GM21723 (cell line): ENCODE measurements around the gene DEAF1.
"Not testable (repeated sequence)": the region's sequence is repeated elsewhere in the genome, so short reads cannot be mapped to it uniquely, and the experiment has no call there.

ENCODE experiments used
- ATAC-seq: cut with Tn5 transposase; IDR thresholded peaks from one replicate; pipeline ENCODE4 v1.9.1; 2021; ENCODE audit warnings: mild to moderate bottlenecking, moderate library complexity; ENCODE audit not compliant: unreplicated experiment

DEAF1 gene, protein sequence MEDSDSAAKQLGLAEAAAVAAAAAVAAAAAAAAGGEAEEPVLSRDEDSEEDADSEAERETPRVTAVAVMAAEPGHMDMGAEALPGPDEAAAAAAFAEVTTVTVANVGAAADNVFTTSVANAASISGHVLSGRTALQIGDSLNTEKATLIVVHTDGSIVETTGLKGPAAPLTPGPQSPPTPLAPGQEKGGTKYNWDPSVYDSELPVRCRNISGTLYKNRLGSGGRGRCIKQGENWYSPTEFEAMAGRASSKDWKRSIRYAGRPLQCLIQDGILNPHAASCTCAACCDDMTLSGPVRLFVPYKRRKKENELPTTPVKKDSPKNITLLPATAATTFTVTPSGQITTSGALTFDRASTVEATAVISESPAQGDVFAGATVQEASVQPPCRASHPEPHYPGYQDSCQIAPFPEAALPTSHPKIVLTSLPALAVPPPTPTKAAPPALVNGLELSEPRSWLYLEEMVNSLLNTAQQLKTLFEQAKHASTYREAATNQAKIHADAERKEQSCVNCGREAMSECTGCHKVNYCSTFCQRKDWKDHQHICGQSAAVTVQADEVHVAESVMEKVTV

DNA sequence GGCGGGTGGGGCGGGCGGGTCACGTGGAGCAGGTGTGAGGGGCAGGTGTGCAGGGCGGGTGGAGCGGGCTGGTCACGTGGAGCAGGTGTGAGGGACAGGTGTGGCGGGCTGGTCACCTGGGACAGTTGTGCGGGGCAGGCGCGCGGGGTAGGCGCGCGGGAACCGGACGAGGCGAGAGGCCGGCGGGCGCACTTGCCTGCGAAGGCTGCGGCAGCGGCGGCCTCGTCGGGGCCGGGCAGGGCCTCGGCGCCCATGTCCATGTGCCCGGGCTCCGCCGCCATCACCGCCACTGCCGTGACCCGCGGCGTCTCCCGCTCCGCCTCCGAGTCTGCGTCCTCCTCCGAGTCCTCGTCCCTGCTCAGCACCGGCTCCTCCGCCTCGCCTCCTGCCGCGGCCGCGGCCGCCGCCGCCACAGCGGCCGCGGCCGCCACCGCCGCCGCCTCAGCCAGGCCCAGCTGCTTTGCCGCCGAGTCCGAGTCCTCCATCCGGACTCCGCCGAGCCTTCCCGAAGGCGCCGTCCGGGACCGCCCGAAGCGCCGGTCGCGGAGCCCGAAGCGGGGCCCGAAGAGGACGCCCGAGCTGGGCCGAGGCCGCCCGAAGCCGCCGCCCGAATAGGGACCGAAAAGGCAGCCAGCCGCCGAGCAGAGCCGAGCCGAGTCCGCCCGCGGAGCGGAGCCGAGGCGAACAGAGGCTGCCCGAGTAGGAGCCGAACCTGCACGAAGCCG, at the start of gene DEAF1:
Gene DEAF1 (minus strand): TSS at position 660 of the 725 bp plus-strand sequence. CDS start 175 bp downstream, at position 485.
- peak; percentile 79 for ATAC-seq

DNA sequence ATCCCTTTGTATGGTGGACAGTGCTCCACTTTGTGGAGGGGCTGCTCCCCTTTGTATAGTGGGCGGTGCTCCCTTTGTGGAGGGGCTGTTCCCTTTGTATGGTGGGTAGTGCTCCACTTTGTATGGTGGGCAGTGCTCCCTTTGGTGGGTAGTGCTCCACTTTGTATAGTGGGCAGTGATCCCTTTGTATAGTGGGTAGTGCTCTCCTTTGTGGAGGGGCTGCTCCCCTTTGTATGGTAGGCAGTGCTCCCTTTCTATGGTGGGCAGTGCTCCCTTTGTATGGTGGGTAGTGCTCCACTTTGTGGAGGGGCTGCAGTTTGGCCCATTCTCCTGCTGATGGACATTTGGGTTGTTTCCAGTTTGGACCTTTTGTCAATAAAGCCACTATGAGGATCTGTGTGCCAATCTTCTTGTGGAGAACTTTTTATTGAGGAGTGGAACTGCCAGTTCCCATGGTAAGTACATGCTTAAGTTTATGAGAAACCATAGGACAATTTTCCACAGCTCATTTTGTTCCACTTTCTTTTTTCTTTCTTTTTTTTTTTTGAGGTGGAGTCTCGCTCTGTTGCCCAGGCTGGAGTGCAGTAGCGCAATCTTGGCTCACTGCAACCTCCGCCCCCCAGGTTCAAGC, 47.7 kb upstream of the DEAF1 start:
- ATAC-seq, result no peak

DNA sequence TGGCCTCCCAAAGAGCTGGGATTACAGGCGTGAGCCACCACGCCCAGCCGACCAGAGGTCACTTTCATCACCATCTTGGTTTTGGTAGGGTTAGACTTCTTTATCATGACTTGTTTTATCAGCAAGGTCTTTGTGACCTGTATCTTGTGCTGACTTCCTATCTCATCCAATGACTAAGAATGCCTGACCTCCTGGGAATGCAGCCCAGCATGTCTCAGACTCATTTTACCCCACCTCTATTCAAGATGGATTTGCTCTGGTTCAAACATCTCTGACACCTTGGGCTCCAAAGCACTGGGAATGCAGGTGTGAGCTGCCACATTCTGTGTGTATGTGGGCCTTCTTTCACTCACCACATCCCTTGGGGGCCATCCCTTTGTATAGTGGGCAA, 47.1 kb upstream of the DEAF1 start:
- ATAC-seq, result no peak

DNA sequence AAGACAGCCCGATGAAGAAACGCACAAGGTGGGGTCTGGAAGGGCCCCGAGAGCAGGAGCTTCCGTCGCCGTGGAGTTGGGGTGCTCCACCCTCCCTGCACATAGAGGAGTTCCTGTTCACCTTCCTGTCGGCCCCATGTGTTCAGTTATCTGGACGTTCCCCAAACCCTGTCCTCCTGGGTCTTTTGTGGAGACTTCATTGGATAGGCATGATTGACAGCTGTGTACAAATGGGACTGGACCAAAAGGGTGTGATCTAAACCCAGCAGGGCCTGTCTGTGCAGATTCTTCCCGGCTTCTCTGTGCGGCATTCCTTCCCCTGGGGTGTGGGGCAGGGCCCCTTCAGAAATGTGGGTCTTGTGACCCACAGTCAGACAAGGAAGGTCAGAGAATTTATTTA, 42.9 kb upstream of the DEAF1 start:
- ATAC-seq, result not testable (repeated sequence)

DNA sequence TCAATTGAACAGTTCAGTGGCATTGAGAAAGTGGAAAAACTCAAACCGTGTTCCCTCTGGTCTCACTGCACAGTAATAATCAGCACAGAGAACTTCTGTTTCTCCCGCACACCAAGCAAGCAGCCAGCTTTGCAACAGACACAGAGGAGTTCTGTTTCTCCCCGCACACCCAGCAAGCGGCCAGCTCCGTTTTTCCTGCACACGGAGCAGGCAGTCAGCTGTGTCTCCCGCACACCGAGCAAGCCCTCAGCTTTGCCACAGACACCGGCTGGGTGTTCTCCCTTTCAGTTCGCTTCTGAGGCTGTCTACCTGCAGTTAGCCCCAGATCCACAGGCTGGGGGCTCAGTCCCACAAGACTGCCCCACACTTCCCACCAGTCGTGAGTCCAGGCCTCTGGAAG, 42.3 kb upstream of the DEAF1 start:
- ATAC-seq, result no peak

DNA sequence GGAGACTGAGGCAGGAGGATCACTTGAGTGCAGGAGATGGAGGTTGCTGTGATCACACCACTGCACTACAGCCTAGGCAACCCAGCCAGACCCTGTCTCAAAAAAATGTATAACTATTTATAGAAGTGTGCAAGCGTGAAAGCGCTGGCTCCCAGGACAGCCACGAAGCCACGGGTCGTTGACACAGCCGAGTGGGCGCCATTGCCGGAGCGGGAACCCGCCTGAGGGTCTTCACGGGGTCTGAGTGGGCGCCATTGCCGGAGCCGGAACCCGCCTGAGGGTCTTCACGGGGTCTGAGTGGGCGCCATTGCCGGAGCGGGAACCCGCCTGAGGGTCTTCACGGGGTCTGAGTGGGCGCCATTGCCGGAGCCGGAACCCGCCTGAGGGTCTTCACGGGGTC, 39.5 kb upstream of the DEAF1 start:
- ATAC-seq, result not testable (repeated sequence)

DNA sequence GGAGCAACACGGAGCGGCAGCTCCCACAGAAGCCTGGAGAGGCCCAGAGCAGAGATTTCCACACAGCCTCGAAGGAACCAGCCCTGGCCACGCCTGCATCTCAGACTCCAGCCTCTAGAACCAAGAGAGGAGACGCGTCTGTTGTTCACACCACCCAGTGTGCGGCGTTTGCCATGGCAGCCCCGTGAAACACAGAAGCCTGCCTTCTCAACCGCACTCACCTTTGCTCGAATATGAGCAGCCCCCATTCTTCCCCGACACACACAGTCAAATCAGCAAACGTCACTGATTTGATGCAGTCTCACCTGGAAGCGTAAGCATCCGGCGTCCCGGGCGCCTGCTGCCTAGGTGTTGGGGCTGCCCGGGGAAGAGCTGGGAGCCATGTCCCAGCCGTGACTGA, 38.0 kb upstream of the DEAF1 start:
- no peak for ATAC-seq

DNA sequence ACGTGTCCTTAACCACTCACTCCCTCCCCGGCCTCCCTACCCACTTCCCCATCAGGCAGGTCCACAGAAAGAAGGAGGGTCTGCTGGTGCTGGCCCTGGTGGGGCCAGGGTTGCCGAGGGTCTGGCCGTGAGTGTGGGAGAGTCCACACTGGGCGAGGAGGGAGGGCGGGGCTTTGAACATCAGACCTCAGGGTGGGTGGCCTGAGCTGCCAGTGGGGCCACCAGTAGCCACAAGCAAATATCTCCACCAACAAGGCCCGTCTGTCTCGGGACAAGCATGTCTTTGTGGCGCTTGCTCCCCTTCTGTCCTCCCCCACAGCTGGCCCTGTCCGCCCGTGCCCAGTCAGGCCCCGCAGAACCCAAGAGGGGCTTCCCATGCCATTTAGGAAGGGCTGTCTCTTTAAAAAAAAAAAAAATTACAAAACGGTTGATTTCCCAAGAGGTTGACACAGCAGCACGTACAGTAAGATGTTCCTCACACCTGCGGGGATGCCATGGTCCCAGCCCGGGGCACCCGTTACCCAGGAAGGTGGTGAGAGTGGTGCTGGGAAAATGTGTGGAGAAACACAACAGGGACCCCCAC, 34.6 kb upstream of the DEAF1 start:
- ATAC-seq, result no peak

DNA sequence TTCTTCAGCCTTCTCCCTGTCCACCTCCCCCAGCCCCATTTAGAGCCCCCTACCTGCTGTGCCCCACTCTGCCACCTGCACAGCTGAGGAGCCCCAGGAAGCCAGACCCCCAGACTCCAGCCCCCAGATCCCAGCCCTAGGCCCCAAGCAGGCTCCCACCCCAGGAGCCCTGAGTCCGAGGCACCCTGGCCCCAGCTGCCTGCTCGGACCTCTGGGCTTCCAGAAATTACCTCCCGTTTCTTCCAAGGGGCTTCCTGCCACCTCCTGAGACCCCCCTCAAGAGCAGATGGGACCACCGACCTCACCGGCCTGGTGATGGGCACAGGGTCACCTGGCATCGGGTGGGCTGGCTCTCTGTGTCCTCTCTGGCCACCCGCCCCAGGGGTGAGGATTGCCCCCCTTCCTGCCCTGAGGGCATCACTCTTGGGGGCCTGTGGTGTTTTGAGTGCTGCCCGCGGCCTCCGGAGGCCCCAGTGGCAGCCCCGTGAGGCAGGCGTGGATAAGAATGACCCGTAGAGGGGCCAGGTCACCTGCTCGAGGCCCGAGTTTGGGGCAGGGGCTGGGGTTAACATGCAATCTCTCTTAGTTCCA, 34.0 kb upstream of the DEAF1 start:
- no peak for ATAC-seq

DNA sequence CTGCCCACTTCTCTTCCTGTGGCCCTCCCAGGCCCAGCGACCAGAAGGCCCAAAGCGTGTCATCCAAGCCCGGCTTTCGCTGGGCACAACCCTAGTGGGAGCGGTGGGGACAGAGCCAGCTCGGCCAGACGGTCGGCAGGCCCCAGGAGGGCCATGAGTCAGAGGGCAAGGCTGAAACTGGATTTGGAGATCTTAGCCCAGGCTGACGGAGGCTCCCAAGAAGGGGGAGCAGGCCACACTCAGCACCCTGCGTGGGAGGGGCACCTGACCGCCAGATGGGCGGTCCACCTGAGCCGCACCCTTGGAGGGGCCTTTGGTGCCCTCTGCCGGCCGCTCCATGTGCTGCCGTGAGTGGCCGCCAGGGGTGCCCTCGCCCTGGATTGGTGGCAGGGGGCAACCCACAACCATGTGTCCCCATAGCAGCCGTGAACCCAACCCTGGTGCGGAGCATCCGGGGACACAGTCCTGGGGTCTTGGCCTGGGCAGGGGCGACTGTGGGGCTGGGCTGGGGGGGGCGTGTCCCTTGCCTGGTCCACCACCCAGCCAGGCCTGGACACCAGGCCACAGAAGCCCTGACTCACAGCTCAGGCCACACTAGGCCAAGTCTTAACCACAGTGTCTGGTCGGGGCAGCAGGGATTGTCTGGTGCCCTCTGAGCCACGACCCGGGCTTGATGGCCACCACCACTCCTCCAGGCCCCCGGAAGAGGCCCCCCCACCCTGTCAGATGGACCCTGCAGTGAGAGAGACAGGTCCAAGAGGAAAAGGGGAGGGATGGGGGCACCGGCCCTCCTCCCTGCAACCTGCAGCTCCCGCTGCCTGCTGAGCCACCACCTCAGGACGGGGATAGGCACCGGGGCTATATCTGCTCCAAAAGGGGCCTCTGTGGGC, 33.1 kb upstream of the DEAF1 start:
- peak; percentile 53 for ATAC-seq

DNA sequence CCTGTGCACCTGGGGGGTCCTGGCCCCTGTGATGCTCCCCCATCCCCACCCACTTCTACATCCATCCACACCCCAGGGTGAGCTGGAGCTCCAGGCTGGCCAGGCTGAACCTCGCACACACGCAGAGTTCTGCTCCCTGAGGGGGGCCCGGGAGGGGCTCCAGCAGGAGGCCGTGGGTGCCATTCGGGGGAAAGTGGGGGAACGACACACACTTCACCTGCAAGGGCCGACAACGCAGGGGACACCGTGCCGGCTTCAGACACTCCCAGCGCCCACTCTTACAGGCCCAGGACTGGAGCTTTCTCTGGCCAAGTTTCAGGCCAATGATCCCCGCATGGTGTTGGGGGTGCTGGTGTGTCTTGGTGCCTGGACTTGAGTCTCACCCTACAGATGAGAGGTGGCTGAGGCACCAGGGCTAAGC, 32.3 kb upstream of the DEAF1 start:
- no peak for ATAC-seq

DNA sequence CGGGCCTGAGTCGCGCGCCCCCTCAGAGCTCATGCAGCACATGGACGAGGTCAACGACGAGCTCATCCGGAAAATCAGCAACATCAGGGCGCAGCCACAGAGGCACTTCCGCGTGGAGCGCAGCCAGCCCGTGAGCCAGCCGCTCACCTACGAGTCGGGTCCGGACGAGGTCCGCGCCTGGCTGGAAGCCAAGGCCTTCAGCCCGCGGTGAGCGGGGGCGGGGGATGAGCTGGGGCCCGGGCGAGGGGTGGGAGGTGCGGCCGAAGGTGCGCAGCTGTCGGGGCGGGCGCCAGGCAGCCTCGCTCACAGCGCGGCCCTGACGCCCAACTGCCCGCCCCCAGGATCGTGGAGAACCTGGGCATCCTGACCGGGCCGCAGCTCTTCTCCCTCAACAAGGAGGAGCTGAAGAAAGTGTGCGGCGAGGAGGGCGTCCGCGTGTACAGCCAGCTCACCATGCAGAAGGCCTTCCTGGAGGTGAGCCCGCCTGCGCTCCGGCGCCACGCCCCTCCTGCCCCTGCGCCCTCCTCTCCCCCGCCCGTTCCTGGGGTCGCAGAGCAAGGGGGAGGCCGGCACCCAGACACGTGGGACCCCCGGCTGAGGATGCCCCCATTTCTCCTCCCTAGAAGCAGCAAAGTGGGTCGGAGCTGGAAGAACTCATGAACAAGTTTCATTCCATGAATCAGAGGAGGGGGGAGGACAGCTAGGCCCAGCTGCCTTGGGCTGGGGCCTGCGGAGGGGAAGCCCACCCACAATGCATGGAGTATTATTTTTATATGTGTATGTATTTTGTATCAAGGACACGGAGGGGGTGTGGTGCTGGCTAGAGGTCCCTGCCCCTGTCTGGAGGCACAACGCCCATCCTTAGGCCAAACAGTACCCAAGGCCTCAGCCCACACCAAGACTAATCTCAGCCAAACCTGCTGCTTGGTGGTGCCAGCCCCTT, 31.5 kb upstream of the DEAF1 start:
- no peak for ATAC-seq

DNA sequence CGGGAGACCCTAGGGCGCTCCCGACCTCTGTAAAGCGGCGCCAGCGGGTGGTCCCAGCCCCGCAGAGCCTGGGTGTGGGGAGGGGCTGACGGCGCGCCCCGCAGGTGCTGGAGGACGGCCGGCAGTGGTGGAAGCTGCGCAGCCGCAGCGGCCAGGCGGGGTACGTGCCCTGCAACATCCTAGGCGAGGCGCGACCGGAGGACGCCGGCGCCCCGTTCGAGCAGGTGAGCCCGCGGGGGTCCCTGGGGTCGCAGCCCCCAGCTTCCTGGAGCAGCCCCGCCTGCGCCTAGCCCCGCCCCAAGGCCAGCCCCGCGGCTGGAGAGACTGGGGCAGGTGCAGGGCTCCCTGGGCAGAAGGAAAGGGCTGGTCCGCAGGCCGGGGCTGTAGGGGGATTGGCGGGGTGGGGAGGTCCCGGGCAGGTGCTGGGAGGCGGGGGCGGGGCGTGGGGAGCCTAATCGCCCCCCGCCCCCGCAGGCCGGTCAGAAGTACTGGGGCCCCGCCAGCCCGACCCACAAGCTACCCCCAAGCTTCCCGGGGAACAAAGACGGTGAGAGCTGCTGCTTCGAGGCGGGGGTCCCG, 30.7 kb upstream of the DEAF1 start:
- ATAC-seq, result no peak

DNA sequence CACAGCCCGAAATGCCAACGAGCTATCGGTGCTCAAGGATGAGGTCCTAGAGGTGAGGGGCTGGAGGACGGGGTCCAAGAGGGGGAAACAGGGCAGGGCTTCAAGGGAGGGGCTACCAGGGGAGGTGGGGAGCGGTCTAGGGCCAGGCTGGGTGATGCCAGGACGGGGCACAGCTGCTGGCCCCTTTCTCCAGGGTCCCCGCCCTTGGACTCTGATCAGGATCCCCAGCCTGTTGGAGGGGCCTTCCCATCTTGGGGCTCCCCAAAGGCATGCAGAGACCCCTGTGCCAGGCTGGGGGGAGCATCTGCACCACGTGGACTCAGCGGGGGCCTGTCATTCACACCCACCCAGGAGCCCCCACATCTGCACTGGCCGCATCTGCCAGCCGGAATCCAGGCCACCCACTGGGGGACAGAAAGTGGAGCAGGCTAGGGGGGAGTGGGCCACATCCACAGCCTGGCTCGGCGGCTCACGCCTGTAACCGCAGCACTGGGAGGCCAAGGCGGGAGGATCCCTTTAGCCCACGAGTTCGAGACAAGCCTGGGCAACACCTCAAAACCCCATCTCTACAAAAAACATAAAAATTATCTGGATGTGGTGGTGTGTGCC, 29.9 kb upstream of the DEAF1 start:
- ATAC-seq, result no peak

DNA sequence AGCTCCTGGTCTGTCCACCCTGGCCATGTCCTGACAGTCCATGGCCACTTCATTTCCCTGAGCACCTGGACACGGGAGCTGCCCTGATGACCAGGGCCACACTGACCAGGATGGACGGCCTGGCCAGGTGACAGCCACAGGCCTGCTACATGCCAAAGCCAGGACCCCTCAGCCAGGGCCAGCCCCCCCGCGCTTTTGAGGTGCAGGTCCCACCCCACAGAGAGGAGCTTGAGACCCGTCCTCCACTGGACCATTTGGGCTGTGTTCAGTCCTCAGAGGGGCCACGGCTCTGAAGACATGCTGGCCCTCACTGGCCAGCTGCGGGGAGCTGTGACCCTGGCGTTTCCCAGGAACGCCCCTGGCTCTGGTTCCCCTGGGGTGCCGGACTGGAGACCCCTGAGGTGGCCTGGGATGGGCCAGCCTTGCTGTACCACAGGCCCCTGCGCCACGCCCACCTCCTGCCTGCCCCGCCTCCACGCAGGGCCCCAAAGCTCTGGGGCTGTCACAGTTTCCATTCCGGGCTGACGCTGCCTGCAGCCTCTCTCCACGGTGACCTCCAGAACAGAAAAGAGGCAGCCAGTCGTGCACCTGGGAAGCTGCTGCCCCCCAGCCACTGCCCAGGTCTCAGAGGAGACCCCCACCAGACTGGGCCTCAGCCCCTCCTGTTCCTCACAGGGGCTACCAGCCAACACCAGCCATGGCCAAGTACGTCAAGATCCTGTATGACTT, 29.2 kb upstream of the DEAF1 start:
- ATAC-seq, result no peak

DNA sequence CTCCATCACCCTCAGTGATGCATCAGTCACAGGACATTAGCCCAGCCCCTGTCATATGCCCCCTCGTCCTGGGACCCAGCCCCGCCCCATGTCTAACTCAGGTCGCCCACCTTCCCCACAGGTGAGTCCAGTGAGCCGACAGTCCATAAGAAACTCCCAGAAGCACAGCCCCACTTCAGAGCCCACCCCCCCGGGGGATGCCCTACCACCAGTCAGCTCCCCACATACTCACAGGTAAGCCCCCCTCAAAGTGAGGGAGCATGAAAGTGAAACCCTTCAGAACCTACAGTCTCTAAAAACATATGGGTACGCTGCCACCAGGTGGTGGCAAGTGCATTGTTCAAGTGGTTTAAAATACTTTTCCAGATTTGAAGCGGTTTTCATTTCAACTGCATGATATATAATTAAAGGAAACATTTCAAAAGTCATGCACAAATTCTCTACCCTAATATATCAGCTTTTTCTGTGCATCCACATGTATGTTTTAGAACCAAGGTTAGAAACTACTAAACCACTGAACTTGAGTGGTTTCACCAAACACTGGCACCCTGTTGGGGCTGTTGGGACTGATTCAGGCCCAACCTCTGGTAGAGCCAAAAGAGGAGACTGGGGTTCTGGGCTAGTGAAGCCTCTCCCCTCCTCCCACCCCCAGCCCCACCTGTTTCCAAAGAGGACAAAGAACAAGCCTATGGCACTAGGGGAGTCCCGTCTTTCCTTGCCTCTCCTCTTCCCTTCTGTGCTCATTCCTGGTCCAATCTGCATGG, 28.3 kb upstream of the DEAF1 start:
- no peak for ATAC-seq
